Fibroblast of skin of left biceps (primary cell): ENCODE data around the gene RBM3.
"Not testable (repeated sequence)": the region's sequence is repeated elsewhere in the genome, so short reads cannot be mapped to it uniquely, and the experiment has no call there.

Experiments
- DNase-seq, 2 experiments: peaks; one replicate each; pipeline ENCODE4 v3.0.0-alpha.2; 2013; ENCODE audit warnings: low read depth in 2 of 2

The RBM3 gene

GRCh38 chrX:48574270-48575266, at the start of gene RBM3:
Gene RBM3 (plus strand): TSS chrX:48574484. CDS start chrX:48575181, 697 bp downstream.
- DNase-seq = peak; percentile 84

DNA sequence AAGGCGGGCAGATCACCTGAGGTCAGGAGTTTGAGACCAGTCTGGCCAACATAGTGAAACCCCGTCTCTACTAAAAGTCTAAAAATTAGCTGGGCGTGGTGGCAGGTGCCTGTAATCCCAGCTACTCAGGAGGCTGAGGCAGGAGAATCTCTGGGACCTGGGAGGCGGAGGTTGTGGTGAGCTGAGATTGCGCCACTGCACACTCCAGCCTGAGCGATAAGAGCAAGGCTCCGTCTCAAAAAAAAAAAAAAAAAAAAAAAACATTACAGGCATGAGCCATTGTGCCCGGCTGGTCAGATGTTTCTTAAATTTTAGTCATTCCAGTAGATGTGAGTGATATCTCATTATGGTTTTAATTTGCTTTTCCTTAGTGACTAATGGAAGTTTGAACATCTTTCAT, 48.4 kb upstream of the RBM3 start:
- DNase-seq = not testable (repeated sequence)

DNA sequence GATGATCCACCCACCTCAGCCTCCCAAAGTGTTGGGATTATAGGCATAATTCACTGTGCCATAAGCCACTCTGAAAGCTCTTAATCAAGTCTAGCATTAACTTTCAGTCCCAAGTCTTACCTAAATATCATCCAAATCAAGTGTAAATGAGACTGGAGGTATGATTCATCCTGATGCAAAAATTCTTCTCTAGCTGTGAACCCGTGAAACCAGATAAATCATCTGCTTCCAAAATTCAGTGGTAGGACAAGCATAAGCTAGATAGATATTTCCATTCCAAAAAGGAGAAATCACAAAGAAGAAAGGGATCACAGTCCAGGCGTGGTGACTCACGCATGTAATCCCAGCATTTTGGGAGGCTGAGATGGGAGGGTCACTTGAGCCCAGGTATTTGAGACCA, 43.5 kb upstream of the RBM3 start:
- no peak for DNase-seq

- DNase-seq = no peak
Measured at GRCh38 chrX:48531358-48531959, 42.8 kb upstream of the RBM3 start.

GRCh38 chrX:48532161-48532560, 42.1 kb upstream of the RBM3 start:
- no peak for DNase-seq

- DNase-seq = no peak
Measured at GRCh38 chrX:48533165-48533564, 41.1 kb upstream of the RBM3 start.

GRCh38 chrX:48538641-48539344, 35.5 kb upstream of the RBM3 start:
- no peak for DNase-seq

- peak; percentile 93 for DNase-seq
Measured at GRCh38 chrX:48539345-48540027, 34.8 kb upstream of the RBM3 start, which contains the start of gene TBC1D25. Gene TBC1D25 (plus strand): TSS chrX:48539714. CDS start chrX:48539798, 84 bp downstream.

DNA sequence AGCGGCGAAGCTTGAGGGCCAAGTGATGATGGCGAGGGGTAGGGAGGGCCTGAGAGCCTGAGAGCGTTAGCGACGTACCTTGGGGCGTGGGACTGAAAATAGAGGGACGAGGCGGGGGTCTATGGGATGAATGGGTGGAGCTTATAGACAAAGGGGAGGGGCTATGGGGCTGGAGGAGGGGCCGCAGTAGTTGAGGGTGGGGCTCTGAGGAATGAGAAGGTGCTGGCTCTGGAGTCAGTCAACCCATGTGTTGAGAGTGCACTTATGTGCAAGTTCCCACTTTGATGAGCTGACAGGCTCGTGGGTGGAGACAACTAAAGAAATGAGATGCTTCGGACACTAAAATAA, 34.3 kb upstream of the RBM3 start:
- no peak for DNase-seq

GRCh38 chrX:48540480-48540879, 33.8 kb upstream of the RBM3 start:
- DNase-seq = no peak

DNA sequence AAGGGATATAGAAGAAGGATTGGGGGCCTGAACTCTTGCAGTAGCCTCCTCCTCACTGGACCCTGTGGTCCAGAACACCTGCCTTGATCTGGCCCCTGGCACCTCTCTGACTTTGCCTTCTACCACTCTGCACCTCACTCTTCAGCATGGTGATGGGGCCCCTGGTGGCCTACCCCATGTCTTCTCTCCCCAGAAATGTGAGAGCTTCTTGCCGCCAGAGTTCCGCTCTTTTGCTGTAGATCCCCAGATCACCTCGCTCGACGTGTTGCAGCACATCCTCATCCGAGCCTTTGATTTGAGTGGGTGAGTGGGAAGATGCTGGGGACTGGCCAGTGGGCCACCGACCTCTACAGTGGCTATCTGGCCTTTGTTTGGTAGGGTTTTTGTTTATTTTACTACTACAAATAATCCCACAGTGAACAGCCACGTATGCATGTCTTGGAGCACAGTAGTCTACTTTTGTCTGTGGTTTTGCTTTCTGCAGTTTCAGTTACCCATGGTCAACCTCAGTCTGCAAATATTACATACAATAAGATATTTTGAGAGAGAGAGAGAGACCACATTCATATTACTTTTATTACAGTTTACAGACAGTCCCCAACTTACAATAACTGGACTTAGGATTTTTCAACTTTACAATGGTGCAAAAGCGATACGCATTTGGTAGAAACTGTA, 33.0 kb upstream of the RBM3 start:
- DNase-seq = no peak

DNA sequence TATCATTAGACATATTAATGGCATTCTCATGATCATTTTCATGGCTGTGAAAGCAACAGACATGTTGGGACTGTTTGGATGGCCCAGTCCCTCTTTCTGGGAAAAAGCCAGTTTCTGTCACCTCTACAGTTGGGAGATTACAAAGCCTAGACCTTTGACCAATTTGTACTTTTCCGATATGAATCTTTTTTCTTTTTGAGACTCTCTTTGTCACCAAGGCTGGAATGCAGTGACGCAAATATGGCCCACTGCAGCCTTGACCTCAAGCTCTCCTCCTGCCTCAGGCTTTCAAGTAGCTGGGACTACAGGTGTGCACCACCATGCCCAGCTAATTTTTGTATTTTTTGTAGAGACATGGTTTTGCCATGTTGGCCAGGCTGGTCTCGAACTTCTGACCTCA, 25.4 kb upstream of the RBM3 start:
- DNase-seq = no peak

- not testable (repeated sequence) for DNase-seq
Measured at GRCh38 chrX:48555731-48556325, 18.5 kb upstream of the RBM3 start.

DNA sequence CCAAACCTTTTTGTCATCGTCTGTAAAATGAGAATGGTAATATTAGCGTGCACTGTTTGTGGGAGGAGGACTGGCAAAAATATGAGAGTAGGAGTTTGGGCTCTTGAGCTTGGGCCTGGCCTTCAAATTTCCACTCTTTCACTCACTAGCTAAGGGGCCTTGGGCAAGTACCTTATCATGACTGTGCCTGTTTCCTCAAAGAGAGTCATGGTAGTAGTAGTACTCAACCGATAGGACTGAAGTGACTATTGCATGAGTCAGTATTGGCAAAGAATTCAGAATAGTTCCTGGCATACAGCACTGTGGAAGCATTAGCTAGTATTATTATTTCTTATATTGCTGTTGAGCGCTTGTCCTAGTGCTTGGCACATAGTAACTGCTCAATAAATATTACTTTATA, 16.0 kb upstream of the RBM3 start:
- DNase-seq = no peak

- no peak for DNase-seq
Measured at GRCh38 chrX:48559636-48560035, 14.6 kb upstream of the RBM3 start.

DNA sequence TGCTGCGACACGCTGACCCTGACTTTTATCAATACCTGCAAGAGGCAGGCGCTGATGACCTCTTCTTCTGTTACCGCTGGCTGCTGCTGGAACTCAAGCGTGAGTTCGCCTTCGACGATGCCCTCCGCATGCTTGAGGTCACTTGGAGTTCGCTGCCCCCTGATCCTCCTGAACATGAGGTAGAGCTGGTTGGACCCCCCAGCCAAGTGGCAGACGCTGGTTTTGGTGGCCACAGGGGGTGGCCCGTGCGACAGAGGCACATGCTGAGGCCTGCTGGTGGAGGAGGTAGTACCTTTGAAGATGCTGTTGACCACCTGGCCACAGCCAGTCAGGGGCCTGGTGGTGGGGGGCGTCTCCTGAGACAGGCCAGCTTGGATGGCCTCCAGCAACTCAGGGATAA, 14.2 kb upstream of the RBM3 start:
- no peak for DNase-seq

DNA sequence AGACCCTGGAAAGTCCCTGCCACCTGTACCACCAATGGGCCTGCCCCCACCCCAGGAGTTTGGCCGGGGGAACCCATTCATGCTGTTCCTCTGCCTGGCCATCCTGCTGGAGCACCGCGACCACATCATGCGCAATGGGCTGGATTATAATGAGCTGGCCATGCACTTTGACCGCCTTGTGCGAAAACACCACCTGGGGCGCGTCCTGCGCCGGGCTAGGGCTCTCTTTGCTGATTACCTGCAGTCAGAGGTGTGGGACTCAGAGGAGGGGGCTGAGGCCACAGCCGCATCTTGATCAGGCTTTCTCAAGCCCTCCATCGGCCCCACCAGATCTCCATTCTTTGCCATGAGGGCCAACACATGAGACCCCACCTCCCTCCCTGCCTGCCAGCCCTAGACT, 13.6 kb upstream of the RBM3 start:
- no peak for DNase-seq

DNA sequence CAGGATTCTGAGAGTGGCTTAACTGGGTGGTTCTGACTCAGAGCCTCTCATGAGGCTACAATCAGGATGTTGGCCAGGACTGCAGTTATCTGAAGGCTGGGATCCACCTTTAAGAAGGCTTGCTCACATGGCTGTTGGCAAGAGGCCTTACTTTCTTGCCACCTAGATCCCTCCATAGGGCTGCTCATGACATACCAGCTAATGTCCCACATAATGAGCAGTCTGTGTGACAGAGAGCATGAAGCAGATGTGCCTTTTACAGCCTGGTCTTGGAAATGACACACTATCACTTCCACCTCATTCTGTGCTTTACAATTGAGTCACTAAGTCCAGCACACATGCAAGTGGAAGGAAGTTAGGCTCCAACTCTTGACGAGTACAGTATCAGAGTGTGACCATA, 4.3 kb upstream of the RBM3 start:
- no peak for DNase-seq

- no peak for DNase-seq
Measured at GRCh38 chrX:48573690-48574269, 504 bp upstream of the RBM3 start.

DNA sequence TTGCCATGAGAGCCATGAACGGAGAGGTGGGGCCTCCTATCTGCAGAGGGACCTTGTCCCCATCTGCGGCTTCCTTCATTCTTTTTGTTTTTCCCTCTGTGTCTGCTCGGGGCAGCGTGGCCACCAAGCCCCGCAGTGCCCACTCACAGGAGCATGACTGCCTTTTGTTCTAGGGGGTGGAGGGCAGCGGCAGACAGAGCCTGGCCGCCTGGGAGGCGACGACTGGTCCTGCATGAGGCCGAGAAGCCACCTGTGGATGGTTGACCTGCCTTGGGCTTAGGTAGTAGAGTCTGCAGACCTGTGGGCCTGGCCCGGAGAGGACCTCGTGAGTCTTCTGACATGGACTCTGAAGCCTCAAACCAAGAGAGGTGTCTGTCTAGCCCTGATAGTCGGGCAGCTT, 1.4 kb downstream of the RBM3 start:
- DNase-seq = no peak

GRCh38 chrX:48576108-48576507, 1.8 kb downstream of the RBM3 start:
- DNase-seq = no peak
